K562 (cell line): ENCODE results near the gene SLC26A8. TPM values are rescaled to one million over a fixed set of nuclear protein-coding genes. Genes with fewer than 3 reads are reported as not detected.
A peak's percentile ranks its signal among the peaks of the same experiment; 100 is the strongest.

Experiments
- HLTF ChIP-seq: fragments of 450-650 bp; IDR thresholded peaks from 2 replicates; pipeline ENCODE4 v1.6.1; 2016
- KDM4B ChIP-seq, 2 experiments: fragments of 450-650 bp in 1 of 2; sonication (generic) in 1 of 2; IDR thresholded peaks; 2 replicates each; pipeline ENCODE4 v1.6.1; 2016 to 2017; ENCODE audit warnings: borderline replicate concordance in 2 of 2, antibody characterized with exemption in 1 of 2, low read depth in 1 of 2, mild to moderate bottlenecking in 1 of 2
- SMARCC2 ChIP-seq: fragments of 450-650 bp; IDR thresholded peaks from 2 replicates; pipeline ENCODE4 v1.6.1; 2017; ENCODE audit warnings: antibody characterized with exemption, moderate library complexity, mild to moderate bottlenecking, low read depth
- SNIP1 ChIP-seq: fragments of 450-650 bp; IDR thresholded peaks from 2 replicates; pipeline ENCODE4 v1.7.1; 2017; ENCODE audit warnings: low read depth, mild to moderate bottlenecking
- TAF9B ChIP-seq: fragments of 450-650 bp; IDR thresholded peaks from 2 replicates; pipeline ENCODE4 v1.6.1; 2018; ENCODE audit warnings: mild to moderate bottlenecking; ENCODE audit not compliant: partially characterized antibody
- TCF3 ChIP-seq: sonication (generic); formaldehyde crosslinking; IDR thresholded peaks from 2 replicates; pipeline ENCODE4 v1.4.0; 2020; ENCODE audit warnings: mild to moderate bottlenecking, missing genetic modification reagents
- ZNF175 ChIP-seq: fragments of 200-800 bp; sonication (Bioruptor generic); IDR thresholded peaks from 2 replicates; pipeline ENCODE4 v1.6.1; 2016; ENCODE audit warnings: low read depth, mild to moderate bottlenecking, missing genetic modification characterization, missing compliant biosample characterization
- ZNF3 ChIP-seq: fragments of 250-450 bp; sonication (Bioruptor Pico); IDR thresholded peaks from 2 replicates; pipeline ENCODE4 v1.5.0; 2021; ENCODE audit warnings: mild to moderate bottlenecking, moderate library complexity
- ZNF766 ChIP-seq: fragments of 200-800 bp; sonication (Bioruptor generic); conservative IDR thresholded peaks from 2 replicates; pipeline ENCODE4 v1.6.1; 2016; ENCODE audit warnings: missing genetic modification characterization, missing compliant biosample characterization
- polyA plus RNA-seq, 8 experiments: library from polyadenylated mRNA; depleted of rRNA in 4 of 8; stranded (reverse) in 5 of 8; unstranded in 3 of 8; fragments of >200 nt; fragmentation: Nextera tagmentation in 2 of 8; fragmentation: Illumina TruSeq in 1 of 8; extraction: Ambion mirVana in 2 of 8; extraction: Trizol in 1 of 8; gene quantifications; 2 replicates each; pipeline versions ENCODE4 v1.2.1 to v1.2.3, GENCODE V29; 2011 to 2014; ENCODE audit warnings: inconsistent platforms in 1 of 8, missing spikeins in 1 of 8
- total RNA-seq, 7 experiments: library from RNA; depleted of rRNA in 6 of 7; stranded (reverse); fragments of >200 nt in 6 of 7; fragmentation: Illumina TruSeq in 2 of 7; extraction: Trizol in 2 of 7; gene quantifications; 2 replicates each; pipeline versions ENCODE4 v1.2.1 to v1.2.3, GENCODE V29; 2011 to 2021; ENCODE audit warnings: low replicate concordance in 1 of 7
- TF ChIP-seq, protein P1 (sequence below): fragments of 200-800 bp; sonication (Bioruptor generic); IDR thresholded peaks from 2 replicates; pipeline ENCODE4 v1.6.1; 2016; ENCODE audit warnings: missing genetic modification characterization, missing compliant biosample characterization
- TF ChIP-seq, protein P2 (sequence below): fragments of 450-650 bp; formaldehyde crosslinking; IDR thresholded peaks from 2 replicates; pipeline ENCODE4 v1.4.0; 2022; ENCODE audit warnings: mild to moderate bottlenecking, moderate library complexity
- TF ChIP-seq, protein P3 (sequence below): sonication (generic); formaldehyde crosslinking; IDR thresholded peaks from 2 replicates; pipeline ENCODE4 v1.8.1; 2022; ENCODE audit warnings: missing genetic modification reagents
- TF ChIP-seq, protein P4 (sequence below): fragments of 250-450 bp; sonication (Bioruptor Pico); IDR thresholded peaks from 2 replicates; pipeline ENCODE4 v1.5.0; 2021; ENCODE audit warnings: mild to moderate bottlenecking, moderate library complexity

The SLC26A8 gene
- total and polyA plus RNA-seq, 9 of the 15 experiments (the other 6 are each of a cell fraction or from before 2014, with no cell fraction given): not detected

DNA sequence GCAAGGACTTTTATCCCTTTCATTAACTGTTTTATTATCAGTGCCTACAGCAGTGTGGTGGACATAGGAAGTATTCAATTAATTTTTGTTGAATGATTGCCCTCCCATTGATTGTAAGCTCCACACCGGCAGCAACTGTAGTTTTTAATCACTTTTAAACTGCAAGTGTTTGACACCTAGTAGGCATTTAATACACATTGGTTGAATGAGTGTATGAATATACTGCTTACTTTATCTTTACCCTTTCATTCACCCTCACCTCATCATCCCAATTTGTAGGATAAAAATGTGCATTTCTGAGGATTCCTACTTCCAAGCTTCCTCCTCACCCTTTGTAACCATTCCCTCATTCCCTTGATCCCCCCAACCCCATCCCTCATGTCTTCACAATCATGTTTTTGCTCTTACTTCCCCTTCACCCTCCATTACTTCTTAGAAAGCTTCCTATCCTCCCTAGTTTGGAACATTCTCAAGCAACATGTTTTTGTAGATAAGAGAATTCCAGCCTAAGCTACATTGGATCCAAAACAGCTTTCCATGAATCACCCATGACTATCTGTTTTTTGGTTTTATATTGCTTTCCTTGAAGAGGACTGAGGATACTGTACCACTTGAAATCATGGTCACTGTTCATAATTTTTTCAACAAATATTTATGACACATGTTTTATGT lies 955 bp upstream of the SLC26A8 start (continued):
- TF ChIP-seq, protein P1, sequence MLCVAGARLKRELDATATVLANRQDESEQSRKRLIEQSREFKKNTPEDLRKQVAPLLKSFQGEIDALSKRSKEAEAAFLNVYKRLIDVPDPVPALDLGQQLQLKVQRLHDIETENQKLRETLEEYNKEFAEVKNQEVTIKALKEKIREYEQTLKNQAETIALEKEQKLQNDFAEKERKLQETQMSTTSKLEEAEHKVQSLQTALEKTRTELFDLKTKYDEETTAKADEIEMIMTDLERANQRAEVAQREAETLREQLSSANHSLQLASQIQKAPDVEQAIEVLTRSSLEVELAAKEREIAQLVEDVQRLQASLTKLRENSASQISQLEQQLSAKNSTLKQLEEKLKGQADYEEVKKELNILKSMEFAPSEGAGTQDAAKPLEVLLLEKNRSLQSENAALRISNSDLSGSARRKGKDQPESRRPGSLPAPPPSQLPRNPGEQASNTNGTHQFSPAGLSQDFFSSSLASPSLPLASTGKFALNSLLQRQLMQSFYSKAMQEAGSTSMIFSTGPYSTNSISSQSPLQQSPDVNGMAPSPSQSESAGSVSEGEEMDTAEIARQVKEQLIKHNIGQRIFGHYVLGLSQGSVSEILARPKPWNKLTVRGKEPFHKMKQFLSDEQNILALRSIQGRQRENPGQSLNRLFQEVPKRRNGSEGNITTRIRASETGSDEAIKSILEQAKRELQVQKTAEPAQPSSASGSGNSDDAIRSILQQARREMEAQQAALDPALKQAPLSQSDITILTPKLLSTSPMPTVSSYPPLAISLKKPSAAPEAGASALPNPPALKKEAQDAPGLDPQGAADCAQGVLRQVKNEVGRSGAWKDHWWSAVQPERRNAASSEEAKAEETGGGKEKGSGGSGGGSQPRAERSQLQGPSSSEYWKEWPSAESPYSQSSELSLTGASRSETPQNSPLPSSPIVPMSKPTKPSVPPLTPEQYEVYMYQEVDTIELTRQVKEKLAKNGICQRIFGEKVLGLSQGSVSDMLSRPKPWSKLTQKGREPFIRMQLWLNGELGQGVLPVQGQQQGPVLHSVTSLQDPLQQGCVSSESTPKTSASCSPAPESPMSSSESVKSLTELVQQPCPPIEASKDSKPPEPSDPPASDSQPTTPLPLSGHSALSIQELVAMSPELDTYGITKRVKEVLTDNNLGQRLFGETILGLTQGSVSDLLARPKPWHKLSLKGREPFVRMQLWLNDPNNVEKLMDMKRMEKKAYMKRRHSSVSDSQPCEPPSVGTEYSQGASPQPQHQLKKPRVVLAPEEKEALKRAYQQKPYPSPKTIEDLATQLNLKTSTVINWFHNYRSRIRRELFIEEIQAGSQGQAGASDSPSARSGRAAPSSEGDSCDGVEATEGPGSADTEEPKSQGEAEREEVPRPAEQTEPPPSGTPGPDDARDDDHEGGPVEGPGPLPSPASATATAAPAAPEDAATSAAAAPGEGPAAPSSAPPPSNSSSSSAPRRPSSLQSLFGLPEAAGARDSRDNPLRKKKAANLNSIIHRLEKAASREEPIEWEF: no peak
- TF ChIP-seq HLTF (0 out of 2 replicates have a peak, but pooled peaks have one; percentile 15), SNIP1 (no peak), TCF3 (CRISPR knock-in tag) (peak; percentile 89), KDM4B (IDR thresholded peaks at IDR 0.05; ENCODE audit: borderline replicate concordance in 2 of 2, low read depth in 1 of 2) (no peak), ZNF3 (CRISPR knock-in tag) (no peak), ZNF766 (peak; percentile 22; the same call in 1 of the 2 replicates), ZNF175 (CRISPR knock-in tag) (no peak), TAF9B (peak; percentile 42), SMARCC2 (peak; percentile 89)
- TF ChIP-seq, protein P2, sequence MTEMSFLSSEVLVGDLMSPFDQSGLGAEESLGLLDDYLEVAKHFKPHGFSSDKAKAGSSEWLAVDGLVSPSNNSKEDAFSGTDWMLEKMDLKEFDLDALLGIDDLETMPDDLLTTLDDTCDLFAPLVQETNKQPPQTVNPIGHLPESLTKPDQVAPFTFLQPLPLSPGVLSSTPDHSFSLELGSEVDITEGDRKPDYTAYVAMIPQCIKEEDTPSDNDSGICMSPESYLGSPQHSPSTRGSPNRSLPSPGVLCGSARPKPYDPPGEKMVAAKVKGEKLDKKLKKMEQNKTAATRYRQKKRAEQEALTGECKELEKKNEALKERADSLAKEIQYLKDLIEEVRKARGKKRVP: peak; percentile 21; the same call in 1 of the 2 replicates
- TF ChIP-seq, protein P3, sequence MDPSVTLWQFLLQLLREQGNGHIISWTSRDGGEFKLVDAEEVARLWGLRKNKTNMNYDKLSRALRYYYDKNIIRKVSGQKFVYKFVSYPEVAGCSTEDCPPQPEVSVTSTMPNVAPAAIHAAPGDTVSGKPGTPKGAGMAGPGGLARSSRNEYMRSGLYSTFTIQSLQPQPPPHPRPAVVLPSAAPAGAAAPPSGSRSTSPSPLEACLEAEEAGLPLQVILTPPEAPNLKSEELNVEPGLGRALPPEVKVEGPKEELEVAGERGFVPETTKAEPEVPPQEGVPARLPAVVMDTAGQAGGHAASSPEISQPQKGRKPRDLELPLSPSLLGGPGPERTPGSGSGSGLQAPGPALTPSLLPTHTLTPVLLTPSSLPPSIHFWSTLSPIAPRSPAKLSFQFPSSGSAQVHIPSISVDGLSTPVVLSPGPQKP (CRISPR knock-in tag): no peak
- TF ChIP-seq, protein P4, sequence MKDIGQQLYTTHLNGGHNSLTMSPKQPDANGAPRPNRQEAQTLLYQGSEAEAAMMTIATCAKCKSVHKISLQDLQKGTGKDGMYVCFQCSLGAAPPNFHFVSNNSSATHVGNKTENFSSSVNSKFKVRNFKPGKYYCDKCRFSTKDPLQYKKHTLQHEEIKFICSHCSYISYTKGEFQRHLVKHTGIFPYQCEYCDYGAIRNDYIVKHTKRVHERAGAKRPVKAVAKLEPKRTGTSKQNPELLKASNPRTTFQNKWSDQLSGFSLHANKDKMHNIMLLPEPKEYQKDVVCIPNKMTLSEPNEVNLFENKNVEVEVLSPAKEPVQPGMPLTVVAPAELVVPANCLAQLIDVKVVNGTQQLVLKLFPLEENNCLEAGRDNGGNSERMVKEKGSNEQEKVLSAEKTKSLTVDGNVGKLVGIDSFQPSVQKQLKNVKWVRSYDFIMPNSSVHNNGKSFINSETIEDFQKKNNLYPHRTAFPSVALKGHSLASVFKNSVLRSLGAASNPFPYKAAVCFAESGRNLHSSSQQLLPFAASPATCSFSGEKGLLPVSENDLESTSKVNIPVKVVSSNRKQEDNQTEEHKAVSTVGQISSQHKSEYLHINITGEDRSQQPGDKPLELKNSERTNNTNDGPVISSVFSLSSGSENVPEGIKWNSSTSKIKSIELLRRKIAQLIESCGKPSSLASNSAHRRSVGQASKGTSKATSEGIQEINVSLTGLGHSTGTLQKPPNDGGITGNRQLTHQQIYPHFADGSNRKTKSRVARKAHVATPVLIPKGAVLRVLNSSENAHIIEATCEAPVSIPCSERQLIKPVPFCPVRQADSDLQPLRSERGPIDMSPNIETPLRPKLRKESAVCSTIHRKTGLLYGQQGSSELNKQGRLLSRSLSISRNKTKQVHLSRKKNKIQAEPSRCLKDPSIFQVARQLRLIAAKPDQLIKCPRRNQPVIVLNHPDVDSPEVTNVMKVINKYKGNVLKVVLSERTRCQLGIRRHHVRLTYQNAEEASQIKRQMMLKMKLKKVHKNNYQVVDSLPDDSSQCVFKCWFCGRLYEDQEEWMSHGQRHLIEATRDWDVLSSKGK (CRISPR knock-in tag): no peak
